ENCODE measurements around the gene KIF16B. TPM values are rescaled to one million over a fixed set of nuclear protein-coding genes. Genes with fewer than 3 reads are reported as not detected.
"Not testable (repeated sequence)": the region's sequence is repeated elsewhere in the genome, so short reads cannot be mapped to it uniquely, and the experiment has no call there.

The KIF16B gene
- total and polyA plus RNA-seq, 7 donors = 18.9 to 49.7 (median 22.4) TPM

DNA sequence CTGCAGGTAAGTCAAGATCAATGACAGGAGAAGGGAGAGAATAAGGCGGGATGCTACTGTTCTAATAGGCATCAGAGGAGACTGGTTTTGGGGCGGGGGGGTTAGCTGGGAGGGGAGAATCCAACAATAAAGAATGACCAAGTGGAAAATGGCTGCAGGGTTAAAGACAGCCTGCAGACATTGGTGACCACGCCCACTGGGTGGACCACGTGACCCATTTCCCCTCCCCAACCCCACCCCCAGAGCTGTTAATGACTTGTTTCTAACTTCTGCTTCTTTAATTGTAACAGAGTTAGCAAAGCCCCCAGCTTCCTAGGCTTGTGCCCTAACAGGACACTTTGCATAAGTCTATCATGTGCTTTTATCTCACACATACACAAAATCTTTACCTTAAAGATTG lies 344.5 kb downstream of the KIF16B start:
- Histone ChIP-seq H3K4me3 (no peak overlapping the region), H3K27ac (no peak overlapping the region), H3K36me3 (no peaks in the 10 kb centered on the region), H3K4me1 (no peaks in the 10 kb centered on the region), H3K27me3 (no peaks in the 10 kb centered on the region), H3K9me3 (no peaks in the 10 kb centered on the region)
- WGBS, 2 donors = 78 to 93% methylated on average over 4 of the region's 4 CpGs
- no peak for DNase-seq
- TF ChIP-seq EP300 (IDR thresholded peaks at IDR 0.05) (no peak), POLR2A (IDR thresholded peaks at IDR 0.05) (no peak), POLR2AphosphoS5 (IDR thresholded peaks at IDR 0.05) (no peak)
- TF ChIP-seq, protein P1, sequence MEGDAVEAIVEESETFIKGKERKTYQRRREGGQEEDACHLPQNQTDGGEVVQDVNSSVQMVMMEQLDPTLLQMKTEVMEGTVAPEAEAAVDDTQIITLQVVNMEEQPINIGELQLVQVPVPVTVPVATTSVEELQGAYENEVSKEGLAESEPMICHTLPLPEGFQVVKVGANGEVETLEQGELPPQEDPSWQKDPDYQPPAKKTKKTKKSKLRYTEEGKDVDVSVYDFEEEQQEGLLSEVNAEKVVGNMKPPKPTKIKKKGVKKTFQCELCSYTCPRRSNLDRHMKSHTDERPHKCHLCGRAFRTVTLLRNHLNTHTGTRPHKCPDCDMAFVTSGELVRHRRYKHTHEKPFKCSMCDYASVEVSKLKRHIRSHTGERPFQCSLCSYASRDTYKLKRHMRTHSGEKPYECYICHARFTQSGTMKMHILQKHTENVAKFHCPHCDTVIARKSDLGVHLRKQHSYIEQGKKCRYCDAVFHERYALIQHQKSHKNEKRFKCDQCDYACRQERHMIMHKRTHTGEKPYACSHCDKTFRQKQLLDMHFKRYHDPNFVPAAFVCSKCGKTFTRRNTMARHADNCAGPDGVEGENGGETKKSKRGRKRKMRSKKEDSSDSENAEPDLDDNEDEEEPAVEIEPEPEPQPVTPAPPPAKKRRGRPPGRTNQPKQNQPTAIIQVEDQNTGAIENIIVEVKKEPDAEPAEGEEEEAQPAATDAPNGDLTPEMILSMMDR (IDR thresholded peaks at IDR 0.05) = no peak
- intact Hi-C loops (cut with DNase I) = no loop called here

DNA sequence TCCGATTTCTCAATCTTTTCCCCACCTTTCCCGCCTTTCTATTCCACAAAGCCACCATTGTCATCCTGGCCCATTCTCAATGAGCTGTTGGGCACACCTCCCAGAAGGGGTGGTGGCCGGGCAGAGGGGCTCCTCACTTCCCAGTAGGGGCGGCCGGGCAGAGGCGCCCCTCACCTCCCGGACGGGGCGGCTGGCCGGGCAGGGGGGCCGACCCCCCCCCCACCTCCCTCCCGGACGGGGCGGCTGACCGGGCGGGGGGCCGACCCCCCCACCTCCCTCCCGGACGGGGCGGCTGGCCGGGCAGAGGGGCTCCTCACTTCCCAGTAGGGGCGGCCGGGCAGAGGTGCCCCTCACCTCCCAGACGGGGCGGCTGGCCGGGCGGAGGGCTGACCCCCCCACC lies 346.3 kb downstream of the KIF16B start:
- H3K27me3 ChIP-seq; DNase-seq; H3K9me3 ChIP-seq; H3K27ac ChIP-seq; H3K4me3 ChIP-seq; intact Hi-C loops (cut with DNase I); H3K36me3 ChIP-seq; H3K4me1 ChIP-seq: not testable (repeated sequence)
- 90 to 94% methylated on average over 18 to 19 of the region's 27 CpGs for WGBS, 2 donors

DNA sequence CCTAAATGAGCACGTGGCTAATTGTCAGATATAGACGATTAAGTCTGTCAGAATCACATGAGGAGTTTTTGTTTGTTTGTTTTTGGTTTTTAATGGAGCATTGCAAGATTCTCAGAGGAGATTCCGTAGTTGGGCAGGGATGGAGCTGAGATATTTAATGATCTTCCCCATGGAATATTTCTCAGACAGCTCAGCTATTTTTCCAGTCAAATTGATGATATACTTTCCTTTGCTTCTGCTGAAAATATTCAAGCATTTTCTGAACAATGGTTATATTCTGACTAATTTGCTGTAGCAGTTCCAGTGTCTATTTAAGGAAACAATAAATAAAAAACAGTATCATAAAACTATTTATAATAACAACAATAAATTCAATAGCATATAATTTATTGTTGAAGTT lies 348.4 kb downstream of the KIF16B start:
- no peak for DNase-seq
- no peak for TF ChIP-seq POLR2AphosphoS5 (IDR thresholded peaks at IDR 0.05)
- TF ChIP-seq EP300 (IDR thresholded peaks at IDR 0.05) = no peak
- no peak for TF ChIP-seq POLR2A (IDR thresholded peaks at IDR 0.05)
- TF ChIP-seq, protein P1 (IDR thresholded peaks at IDR 0.05) = no peak
- Histone ChIP-seq H3K9me3 (no peaks in the 10 kb centered on the region), H3K4me1 (no peaks in the 10 kb centered on the region), H3K36me3 (no peaks in the 10 kb centered on the region), H3K4me3 (no peak overlapping the region), H3K27me3 (no peaks in the 10 kb centered on the region), H3K27ac (no peak overlapping the region)
- intact Hi-C loops (cut with DNase I) = no loop called here
- WGBS, 2 donors = 56 to 59% methylated on average over 3 of the region's 3 CpGs

DNA sequence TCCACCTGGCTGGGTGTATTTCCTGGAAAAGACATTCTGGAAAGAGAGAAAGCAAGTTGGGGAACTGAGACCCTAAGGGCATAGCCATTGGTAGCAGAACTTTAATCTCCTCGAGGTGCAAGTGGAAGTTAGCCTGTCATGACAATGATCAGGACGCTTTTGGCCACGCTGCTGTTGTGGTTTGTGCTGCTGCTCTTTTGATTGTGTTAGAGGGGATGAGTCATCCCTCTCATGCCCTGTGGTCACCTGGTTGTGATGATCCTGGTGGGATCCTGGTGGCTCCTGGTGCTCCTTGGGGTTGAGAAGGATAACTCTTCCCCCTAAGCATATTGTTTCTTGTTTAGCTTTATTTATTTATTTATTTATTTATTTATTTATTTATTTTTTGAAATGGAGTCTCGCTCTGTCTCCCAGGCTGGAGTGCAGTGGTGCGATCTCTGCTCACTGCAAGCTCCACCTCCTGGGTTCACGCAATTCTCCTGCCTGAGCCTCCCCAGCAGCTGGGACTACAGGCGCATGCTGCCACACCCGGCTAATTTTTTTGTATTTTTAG lies 350.3 kb downstream of the KIF16B start:
- no peaks in the 10 kb centered on the region for H3K4me1 ChIP-seq
- H3K4me3 ChIP-seq = no peak overlapping the region
- intact Hi-C loops (cut with DNase I) = no loop called here
- TF ChIP-seq, protein P1 (IDR thresholded peaks at IDR 0.05) = no peak
- no peak for TF ChIP-seq POLR2AphosphoS5 (IDR thresholded peaks at IDR 0.05)
- TF ChIP-seq POLR2A (IDR thresholded peaks at IDR 0.05) = no peak
- TF ChIP-seq EP300 (IDR thresholded peaks at IDR 0.05) = no peak
- no peaks in the 10 kb centered on the region for H3K27me3 ChIP-seq
- DNase-seq = no peak
- H3K9me3 ChIP-seq = no peaks in the 10 kb centered on the region
- H3K27ac ChIP-seq = no peak overlapping the region
- no peaks in the 10 kb centered on the region for H3K36me3 ChIP-seq
- 87 to 90% methylated on average over 8 of the region's 8 CpGs for WGBS, 2 donors

Other genes starting within 250 kb of the KIF16B start
- 10 to 100 TPM; 18.6 to 35.7 (median 30.5) TPM for gene SNRPB2, start 156.6 kb upstream of the KIF16B start, total RNA-seq
- 10 to 100 TPM; 52.3 to 61.4 (median 52.7) TPM for gene SNRPB2, start 156.6 kb upstream of the KIF16B start, polyA plus RNA-seq
- gene OTOR, start 174.9 kb upstream of the KIF16B start, total RNA-seq = not detected
- gene OTOR, start 174.9 kb upstream of the KIF16B start, polyA plus RNA-seq = not detected

All from sigmoid colon (tissue), 7 donors.